Frontal cortex (tissue), 4 donors: ENCODE data around the gene PGAP2. TPM values are rescaled to one million over a fixed set of nuclear protein-coding genes. Genes with fewer than 3 reads are reported as not detected.
"Not testable (repeated sequence)": the region's sequence is repeated elsewhere in the genome, so short reads cannot be mapped to it uniquely, and the experiment has no call there.

Experiments used
- DNase-seq, 2 donors: peaks; one replicate each; pipeline ENCODE4 v3.0.0; 2012; ENCODE audit warnings: low spot score in 2 of 2
- FAIRE-seq: peaks from 2 replicates; lab custom pipeline; 2012; peaks lifted over from hg19 to GRCh38; lab: Jason Lieb, UNC
- total RNA-seq: library from RNA; depleted of rRNA; stranded (reverse); fragments of >200 nt; gene quantifications from one replicate; pipeline ENCODE4 v1.2.3, GENCODE V29; 2014
- donor health status: control.
- donor health status: control.
- donor health status: control.

Gene PGAP2
- total RNA-seq, 1 donor from 2014 or later = 6.9 TPM

GRCh38 chr11:3802011-3802790 is 6.2 kb upstream of the PGAP2 start:
- no peak for FAIRE-seq
- no peak for DNase-seq

GRCh38 chr11:3803726-3804495 is 4.4 kb upstream of the PGAP2 start:
- no peak for DNase-seq
- no peak for FAIRE-seq

- DNase-seq (no peak), FAIRE-seq (no peak)
Measured at GRCh38 chr11:3808861-3809623, 682 bp downstream of the PGAP2 start.

GRCh38 chr11:3809624-3809928 is 1.2 kb downstream of the PGAP2 start:
- FAIRE-seq (no peak), DNase-seq (no peak)

GRCh38 chr11:3810446-3810845 is 2.1 kb downstream of the PGAP2 start:
- DNase-seq (no peak), FAIRE-seq (no peak)

GRCh38 chr11:3810951-3811350 is 2.6 kb downstream of the PGAP2 start:
- DNase-seq (no peak), FAIRE-seq (no peak)

GRCh38 chr11:3814832-3815231 is 6.5 kb downstream of the PGAP2 start:
- FAIRE-seq, DNase-seq: not testable (repeated sequence)

- DNase-seq = no peak
- FAIRE-seq = no peak
Measured at GRCh38 chr11:3815845-3816244, 7.5 kb downstream of the PGAP2 start.

- FAIRE-seq (no peak), DNase-seq (no peak)
Measured at GRCh38 chr11:3816673-3817072, 8.3 kb downstream of the PGAP2 start.

GRCh38 chr11:3817181-3817800 is 8.9 kb downstream of the PGAP2 start:
- FAIRE-seq = no peak
- no peak for DNase-seq

GRCh38 chr11:3820971-3821370 is 12.6 kb downstream of the PGAP2 start:
- DNase-seq = no peak
- FAIRE-seq = no peak

GRCh38 chr11:3822312-3822711 is 14.0 kb downstream of the PGAP2 start:
- FAIRE-seq (no peak), DNase-seq (no peak)

- DNase-seq = no peak
- FAIRE-seq = no peak
Measured at GRCh38 chr11:3823303-3823702, 14.9 kb downstream of the PGAP2 start.

- FAIRE-seq = no peak
- DNase-seq = no peak
Measured at GRCh38 chr11:3823762-3824506, 15.6 kb downstream of the PGAP2 start.

GRCh38 chr11:3824714-3825472 is 16.5 kb downstream of the PGAP2 start:
- FAIRE-seq (no peak), DNase-seq (no peak)

GRCh38 chr11:3825473-3826154 is 17.3 kb downstream of the PGAP2 start:
- DNase-seq (no peak), FAIRE-seq (no peak)

- FAIRE-seq = peak; percentile 3
- DNase-seq = peak in 1 of 2 donors; percentile 72
Measured at GRCh38 chr11:3826721-3827120, 18.4 kb downstream of the PGAP2 start.

GRCh38 chr11:3827434-3828186 is 19.2 kb downstream of the PGAP2 start:
- FAIRE-seq (no peak), DNase-seq (no peak)
